ENCODE data around the gene SPATA22.

SPATA22 gene

GRCh38 chr17:3447625-3448024 lies 24.0 kb downstream of the SPATA22 start:
- no peaks in the 10 kb centered on the region for H3K4me1 ChIP-seq (ENCODE audit: insufficient read depth, low read length, poor library complexity, severe bottlenecking)
- no peak overlapping the region for H3K9ac ChIP-seq (ENCODE audit: low read depth, low read length, poor library complexity, severe bottlenecking)
- no peaks in the 10 kb centered on the region for H4K20me1 ChIP-seq (ENCODE audit: insufficient read depth, low read length, poor library complexity, severe bottlenecking)
- H3K36me3 ChIP-seq (ENCODE audit: insufficient read depth, low read length) = no peaks in the 10 kb centered on the region
- H3K4me2 ChIP-seq (ENCODE audit: low read depth, low read length, poor library complexity, severe bottlenecking) = no peak overlapping the region
- no peak overlapping the region for H3K4me3 ChIP-seq (ENCODE audit: low read length, poor library complexity, severe bottlenecking)
- no peak overlapping the region for H2AFZ ChIP-seq (ENCODE audit: low read length)
- H3K9me2 ChIP-seq (replicated peaks; ENCODE audit: low read depth, low read length) = no peaks in the 10 kb centered on the region
- no peaks in the 10 kb centered on the region for H3K27me3 ChIP-seq (ENCODE audit: insufficient read depth, low read length, poor library complexity, severe bottlenecking)
- TF ChIP-seq EZH2phosphoT487 (IDR thresholded peaks at IDR 0.05; ENCODE audit: borderline replicate concordance) = no peak
- peak; percentile 60 for TF ChIP-seq CTCF (conservative IDR thresholded peaks at IDR 0.05; ENCODE audit: low read length)
- H3K79me2 ChIP-seq (ENCODE audit: insufficient read depth, low read length) = no peaks in the 10 kb centered on the region
- H3F3A ChIP-seq (ENCODE audit: low read depth) = no peaks in the 10 kb centered on the region
- H3K9me3 ChIP-seq (ENCODE audit: insufficient read depth, low read depth, low read length) = no peaks in the 10 kb centered on the region

- TF ChIP-seq CTCF (conservative IDR thresholded peaks at IDR 0.05; ENCODE audit: low read length) (no peak), EZH2phosphoT487 (IDR thresholded peaks at IDR 0.05; ENCODE audit: borderline replicate concordance) (no peak)
- H3K4me1 ChIP-seq (ENCODE audit: insufficient read depth, low read length, poor library complexity, severe bottlenecking) = no peaks in the 10 kb centered on the region
- H2AFZ ChIP-seq (ENCODE audit: low read length) = no peak overlapping the region
- no peak overlapping the region for H3K4me2 ChIP-seq (ENCODE audit: low read depth, low read length, poor library complexity, severe bottlenecking)
- H3K27me3 ChIP-seq (ENCODE audit: insufficient read depth, low read length, poor library complexity, severe bottlenecking) = no peaks in the 10 kb centered on the region
- H3K9me3 ChIP-seq (ENCODE audit: insufficient read depth, low read depth, low read length) = no peaks in the 10 kb centered on the region
- no peak overlapping the region for H3K4me3 ChIP-seq (ENCODE audit: low read length, poor library complexity, severe bottlenecking)
- no peaks in the 10 kb centered on the region for H3K9me2 ChIP-seq (replicated peaks; ENCODE audit: low read depth, low read length)
- H3K9ac ChIP-seq (ENCODE audit: low read depth, low read length, poor library complexity, severe bottlenecking) = no peak overlapping the region
- H3K79me2 ChIP-seq (ENCODE audit: insufficient read depth, low read length) = no peaks in the 10 kb centered on the region
- H3K36me3 ChIP-seq (ENCODE audit: insufficient read depth, low read length) = no peaks in the 10 kb centered on the region
- no peaks in the 10 kb centered on the region for H3F3A ChIP-seq (ENCODE audit: low read depth)
- H4K20me1 ChIP-seq (ENCODE audit: insufficient read depth, low read length, poor library complexity, severe bottlenecking) = no peaks in the 10 kb centered on the region
These were observed 31.2 kb downstream of the SPATA22 start for GRCh38 chr17:3440451-3440850.

- Histone ChIP-seq H3K79me2 (ENCODE audit: insufficient read depth, low read length) (no peaks in the 10 kb centered on the region), H3K4me3 (ENCODE audit: low read length, poor library complexity, severe bottlenecking) (no peak overlapping the region), H3K9me2 (replicated peaks; ENCODE audit: low read depth, low read length) (no peaks in the 10 kb centered on the region), H2AFZ (ENCODE audit: low read length) (no peak overlapping the region), H3K9me3 (ENCODE audit: insufficient read depth, low read depth, low read length) (no peaks in the 10 kb centered on the region), H3K27me3 (ENCODE audit: insufficient read depth, low read length, poor library complexity, severe bottlenecking) (no peaks in the 10 kb centered on the region), H4K20me1 (ENCODE audit: insufficient read depth, low read length, poor library complexity, severe bottlenecking) (no peaks in the 10 kb centered on the region), H3F3A (ENCODE audit: low read depth) (no peaks in the 10 kb centered on the region), H3K4me1 (ENCODE audit: insufficient read depth, low read length, poor library complexity, severe bottlenecking) (no peaks in the 10 kb centered on the region), H3K4me2 (ENCODE audit: low read depth, low read length, poor library complexity, severe bottlenecking) (no peak overlapping the region), H3K36me3 (ENCODE audit: insufficient read depth, low read length) (no peaks in the 10 kb centered on the region), H3K9ac (ENCODE audit: low read depth, low read length, poor library complexity, severe bottlenecking) (no peak overlapping the region)
- TF ChIP-seq CTCF (conservative IDR thresholded peaks at IDR 0.05; ENCODE audit: low read length) = no peak
- no peak for TF ChIP-seq EZH2phosphoT487 (IDR thresholded peaks at IDR 0.05; ENCODE audit: borderline replicate concordance)
These were observed 33.3 kb downstream of the SPATA22 start for GRCh38 chr17:3438368-3438767.
